B cell (primary cell): ENCODE data around the gene NUCB1. TPM values are rescaled to one million over a fixed set of nuclear protein-coding genes. Genes with fewer than 3 reads are reported as not detected.
"Not testable (repeated sequence)": the region's sequence is repeated elsewhere in the genome, so short reads cannot be mapped to it uniquely, and the experiment has no call there.

Experiments used
- ATAC-seq: fragments of 200-7000 bp; cut with Tn5 transposase; one replicate; pipeline ENCODE4 v1.10.0; 2021; ENCODE audit warnings: low read depth, mild to moderate bottlenecking, moderate number of reproducible peaks, moderate library complexity
- CTCF ChIA-PET: fragments of 350-600 bp; sonication (Branson Sonifier 250); formaldehyde crosslinking; loops from one replicate; lab custom pipeline; 2021; ENCODE audit warnings: antibody characterized with exemption, inconsistent platforms; lab: Charles Lee
- POLR2A ChIA-PET: fragments of 350-600 bp; sonication (Branson Sonifier 250); formaldehyde crosslinking; loops from one replicate; lab custom pipeline; 2021; ENCODE audit warnings: antibody characterized with exemption; lab: Charles Lee
- DNase-seq: peaks from one replicate; pipeline ENCODE4 v3.0.0; 2013
- H2AFZ ChIP-seq: 2 replicates; pipeline ENCODE4 v1.6.1; 2012; ENCODE audit warnings: mild to moderate bottlenecking, low read depth, low read length; ENCODE audit not compliant: insufficient read depth, poor library complexity, severe bottlenecking
- H3K27ac ChIP-seq, 2 donors: 1 replicate in 1 of 2; 2 replicates in 1 of 2; pipeline ENCODE4 v1.5.1; 2012 to 2013; ENCODE audit warnings: low read length in 2 of 2, mild to moderate bottlenecking in 2 of 2, moderate library complexity in 1 of 2
- H3K27me3 ChIP-seq, 4 experiments: fragments of 200-600 bp in 1 of 4; sonication (generic) in 1 of 4; replicated peaks in 1 of 4; 1 replicate in 2 of 4; 2 replicates in 2 of 4; pipeline versions ENCODE4 v1.6.1 to v1.7.0; 2013 to 2016; ENCODE audit warnings: low read length in 3 of 4, mild to moderate bottlenecking in 2 of 4, mixed read lengths in 1 of 4, moderate library complexity in 1 of 4; ENCODE audit not compliant: insufficient read depth in 4 of 4, control insufficient read depth in 3 of 4; ENCODE audit errors: control extremely low read depth in 1 of 4
- H3K36me3 ChIP-seq, 2 experiments: replicated peaks in 1 of 2; 1 replicate in 1 of 2; 2 replicates in 1 of 2; pipeline versions ENCODE4 v1.6.1 to v1.7.1; 2013; ENCODE audit warnings: low read length in 1 of 2; ENCODE audit not compliant: insufficient read depth in 2 of 2, control insufficient read depth in 1 of 2; ENCODE audit errors: control extremely low read depth in 1 of 2, extremely low read depth in 1 of 2
- H3K4me1 ChIP-seq, 2 donors: fragments of 200-600 bp in 1 of 2; sonication (generic) in 1 of 2; 1 replicate in 1 of 2; 2 replicates in 1 of 2; pipeline versions ENCODE4 v1.5.1 to v1.6.1; 2013 to 2017; ENCODE audit warnings: low read length in 2 of 2; ENCODE audit not compliant: control insufficient read depth in 2 of 2, insufficient read depth in 2 of 2
- H3K4me2 ChIP-seq: replicated peaks from 2 replicates; pipeline ENCODE3; 2012; ENCODE audit warnings: mild to moderate bottlenecking, low read depth, low read length; ENCODE audit not compliant: poor library complexity, severe bottlenecking
- H3K4me3 ChIP-seq, 5 experiments: fragments of 200-600 bp in 1 of 5; sonication (generic) in 1 of 5; 1 replicate in 3 of 5; 2 replicates in 2 of 5; pipeline versions ENCODE4 v1.5.1 to v1.7.0; 2011 to 2016; ENCODE audit warnings: low read length in 4 of 5, mild to moderate bottlenecking in 4 of 5, low read depth in 2 of 5, control low read depth in 1 of 5, moderate library complexity in 1 of 5; ENCODE audit not compliant: insufficient read depth in 1 of 5; ENCODE audit errors: control extremely low read depth in 1 of 5, extremely low read depth in 1 of 5
- H3K79me2 ChIP-seq: fragments of 200-600 bp; sonication (generic); one replicate; pipeline ENCODE4 v1.6.0; 2016; ENCODE audit warnings: low read length; ENCODE audit not compliant: control insufficient read depth, insufficient read depth
- H3K9ac ChIP-seq: fragments of 200-600 bp; sonication (generic); 2 replicates; pipeline ENCODE4 v1.6.1; 2017; ENCODE audit warnings: mild to moderate bottlenecking, low read length, moderate library complexity
- H3K9me3 ChIP-seq, 3 donors: one replicate each; pipeline versions ENCODE4 v1.6.1 to v1.7.1; 2013; ENCODE audit warnings: low read length in 2 of 3; ENCODE audit not compliant: control insufficient read depth in 2 of 3, insufficient read depth in 1 of 3; ENCODE audit errors: control extremely low read depth in 1 of 3
- H4K20me1 ChIP-seq: 2 replicates; pipeline ENCODE4 v1.6.0; 2012; ENCODE audit warnings: mild to moderate bottlenecking, low read length; ENCODE audit not compliant: insufficient read depth, control insufficient read depth, poor library complexity, severe bottlenecking
- H3K27ac Mint-ChIP-seq: one replicate; pipeline ENCODE4 v1.8.0; 2021; ENCODE audit warnings: mixed read lengths
- H3K27me3 Mint-ChIP-seq: one replicate; pipeline ENCODE4 v1.8.0; 2021; ENCODE audit warnings: mixed read lengths
- H3K4me1 Mint-ChIP-seq: one replicate; pipeline ENCODE4 v1.8.0; 2021; ENCODE audit warnings: mixed read lengths
- H3K4me3 Mint-ChIP-seq: one replicate; pipeline ENCODE4 v1.8.0; 2021; ENCODE audit warnings: mixed read lengths
- H3K9me3 Mint-ChIP-seq: one replicate; pipeline ENCODE4 v1.8.0; 2022; ENCODE audit warnings: mixed read lengths; ENCODE audit not compliant: insufficient read depth
- CTCF ChIP-seq: fragments of 200-600 bp; IDR thresholded peaks from one replicate; pipeline ENCODE4 v1.8.0; 2022; ENCODE audit warnings: antibody characterized with exemption, mild to moderate bottlenecking
- EZH2 ChIP-seq: IDR thresholded peaks from 2 replicates; pipeline ENCODE4 v1.6.1; 2012; ENCODE audit warnings: borderline replicate concordance, low read depth, mild to moderate bottlenecking, moderate library complexity, low read length; ENCODE audit not compliant: insufficient read depth, poor library complexity, severe bottlenecking
- WGBS: methylation state at CpG from one replicate; pipeline ENCODE4 v1.1.5; 2013; ENCODE audit warnings: missing lambda C conversion rate; ENCODE audit not compliant: insufficient coverage; 5-methylcytosine and 5-hydroxymethylcytosine counted together
- intact Hi-C: fragments of 100-400 bp; cut with micrococcal nuclease; formaldehyde crosslinking; loops from one replicate; pipeline ENCODE4 v1.10.0; 2022
- polyA plus RNA-seq: library from polyadenylated mRNA; depleted of rRNA; stranded (reverse); fragments of >200 nt; gene quantifications from 2 replicates; pipeline ENCODE4 v1.2.3, GENCODE V29; 2012
- total RNA-seq, 2 donors: library from RNA; stranded (reverse); fragments of 120-200 nt in 1 of 2; gene quantifications; 1 replicate in 1 of 2; 2 replicates in 1 of 2; pipeline versions ENCODE4 v1.2.3 to v1.2.4, GENCODE V29; 2013 to 2022

The NUCB1 gene
- total and polyA plus RNA-seq, 2 donors (not counting 1 experiment from before 2014, with no cell fraction given) = 118 to 134 TPM

GRCh38 chr19:48879025-48879637 is 21.0 kb upstream of the NUCB1 start:
- no peak for DNase-seq
- Mint-ChIP-seq H3K9me3 (no peaks in the 10 kb centered on the region), H3K4me1 (peaks cover 37% of the 10 kb centered on the region), H3K4me3 (no peak overlapping the region), H3K27ac (no peak overlapping the region), H3K27me3 (no peaks in the 10 kb centered on the region)
- TF ChIP-seq CTCF = no peak
- TF ChIP-seq EZH2 = no peak
- Histone ChIP-seq H3K4me3 (no peak overlapping the region), H3K9ac (no peak overlapping the region), H2AFZ (no peak overlapping the region), H3K4me2 (no peak overlapping the region), H4K20me1 (peaks cover 31% of the 10 kb centered on the region), H3K79me2 (peaks cover 34% of the 10 kb centered on the region), H3K9me3 (peaks cover 0 to 3% (median 0%) of the 10 kb centered on the region in 3 donors), H3K27ac (no peak overlapping the region), H3K4me1 (peaks cover 19 to 47% of the 10 kb centered on the region in 2 donors), H3K27me3 (no peaks in the 10 kb centered on the region), H3K36me3 (peaks cover 0 to 34% of the 10 kb centered on the region in 2 experiments)
- ChIA-PET POLR2A (interaction anchor here (0.6 kb wide), 1 partner anchor 62 kb away, joined by 4 read pairs; no protein-coding TSS in a partner anchor), CTCF (interaction anchor here (7.5 kb wide), 1 partner anchor 92 kb away, joined by 30 read pairs; no protein-coding TSS in a partner anchor)
- 96% methylated on average over 9 of the region's 13 CpGs for WGBS
- ATAC-seq = no peak
- intact Hi-C loops = no loop called here

DNA sequence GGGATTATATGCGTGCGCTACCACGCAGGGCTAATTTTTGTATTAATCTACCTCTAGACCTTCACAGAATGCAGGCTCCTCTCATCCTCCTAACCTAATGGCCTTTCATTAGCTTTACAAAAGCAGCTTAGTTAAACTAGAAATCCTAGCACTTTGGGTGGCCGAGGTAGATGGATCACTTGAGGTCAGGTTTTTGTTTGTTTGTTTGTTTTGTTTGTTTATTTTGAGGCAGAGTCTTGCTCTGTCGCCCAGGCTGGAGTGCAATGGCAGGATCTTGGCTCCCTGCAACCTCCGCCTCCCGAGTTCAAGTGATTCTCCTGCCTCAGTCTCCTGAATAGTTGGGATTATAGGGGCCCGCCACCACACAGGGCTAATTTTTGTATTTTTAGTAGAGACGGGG is 20.4 kb upstream of the NUCB1 start:
- H3K4me2 ChIP-seq, intact Hi-C loops, ATAC-seq, H3K27me3 ChIP-seq, H3K9ac ChIP-seq, H3K27ac Mint-ChIP-seq, H3K9me3 Mint-ChIP-seq, H3K9me3 ChIP-seq, POLR2A ChIA-PET, H2AFZ ChIP-seq, H3K27me3 Mint-ChIP-seq, H3K4me3 ChIP-seq, H3K4me3 Mint-ChIP-seq, DNase-seq, H3K27ac ChIP-seq: not testable (repeated sequence)
- H3K79me2 ChIP-seq = peaks cover 28% of the 10 kb centered on the region
- H3K36me3 ChIP-seq = peaks cover 0 to 28% of the 10 kb centered on the region in 2 experiments
- CTCF ChIA-PET = interaction anchor here (1.7 kb wide), 1 partner anchor 329 kb away, joined by 5 read pairs; no protein-coding TSS in a partner anchor
- peaks cover 13 to 41% of the 10 kb centered on the region in 2 donors for H3K4me1 ChIP-seq
- 100% methylated on average over 1 of the region's 9 CpGs for WGBS
- H3K4me1 Mint-ChIP-seq = peaks cover 32% of the 10 kb centered on the region
- H4K20me1 ChIP-seq = peaks cover 25% of the 10 kb centered on the region
